SJSA1 (cell line): ENCODE data around the gene MPPED2. TPM values are rescaled to one million over a fixed set of nuclear protein-coding genes. Genes with fewer than 3 reads are reported as not detected.

ENCODE experiments used
- DNase-seq, 2 experiments: peaks; one replicate each; pipeline ENCODE4 v3.0.0-alpha.2; 2015 to 2020; ENCODE audit warnings: low spot score in 2 of 2, low read depth in 1 of 2
- H3K27ac ChIP-seq: fragments of 250-450 bp; sonication (Bioruptor Pico); 2 replicates; pipeline ENCODE4 v1.5.1; 2020; ENCODE audit warnings: mild to moderate bottlenecking, moderate library complexity
- H3K27me3 ChIP-seq: fragments of 250-450 bp; sonication (Bioruptor Pico); replicated peaks from 2 replicates; pipeline ENCODE4 v1.5.1; 2020; ENCODE audit warnings: mild to moderate bottlenecking, moderate library complexity
- H3K36me3 ChIP-seq: fragments of 250-450 bp; sonication (Bioruptor Pico); 2 replicates; pipeline ENCODE4 v1.5.1; 2020; ENCODE audit warnings: mild to moderate bottlenecking
- H3K4me1 ChIP-seq: fragments of 250-450 bp; sonication (Bioruptor Pico); replicated peaks from 2 replicates; pipeline ENCODE4 v1.6.1; 2021; ENCODE audit warnings: mild to moderate bottlenecking
- H3K4me3 ChIP-seq: fragments of 250-450 bp; sonication (Bioruptor Pico); 2 replicates; pipeline ENCODE4 v1.5.1; 2020; ENCODE audit warnings: mild to moderate bottlenecking
- H3K9me3 ChIP-seq: fragments of 250-450 bp; sonication (Bioruptor Pico); replicated peaks from 2 replicates; pipeline ENCODE4 v1.5.1; 2020; ENCODE audit warnings: mild to moderate bottlenecking
- total RNA-seq: library from RNA; depleted of rRNA; stranded (reverse); fragments of >200 nt; shearing (Covaris generic); gene quantifications from 2 replicates; pipeline ENCODE4 v1.2.3, GENCODE V29; 2014

Gene MPPED2
- total RNA-seq, 1 experiment from 2014 or later, result not detected

GRCh38 chr11:30481330-30481729 lies 104.8 kb downstream of the MPPED2 start:
- Histone ChIP-seq H3K27me3 (no peaks in the 10 kb centered on the region), H3K9me3 (no peaks in the 10 kb centered on the region), H3K4me3 (no peak overlapping the region), H3K27ac (no peak overlapping the region), H3K36me3 (no peaks in the 10 kb centered on the region), H3K4me1 (no peaks in the 10 kb centered on the region)
- DNase-seq, result no peak

- Histone ChIP-seq H3K4me3 (no peak overlapping the region), H3K36me3 (no peaks in the 10 kb centered on the region), H3K27me3 (no peaks in the 10 kb centered on the region), H3K9me3 (no peaks in the 10 kb centered on the region), H3K4me1 (no peaks in the 10 kb centered on the region), H3K27ac (no peak overlapping the region)
- no peak for DNase-seq
Observed at GRCh38 chr11:30479899-30480298, 106.3 kb downstream of the MPPED2 start.

- no peak overlapping the region for H3K4me3 ChIP-seq
- no peaks in the 10 kb centered on the region for H3K27me3 ChIP-seq
- DNase-seq, result no peak
- no peaks in the 10 kb centered on the region for H3K9me3 ChIP-seq
- H3K27ac ChIP-seq, result no peak overlapping the region
- H3K36me3 ChIP-seq, result no peaks in the 10 kb centered on the region
- no peaks in the 10 kb centered on the region for H3K4me1 ChIP-seq
Observed at GRCh38 chr11:30478923-30479322, 107.2 kb downstream of the MPPED2 start.

GRCh38 chr11:30477061-30477460 lies 109.1 kb downstream of the MPPED2 start:
- Histone ChIP-seq H3K27ac (no peak overlapping the region), H3K4me3 (no peak overlapping the region), H3K27me3 (no peaks in the 10 kb centered on the region), H3K36me3 (no peaks in the 10 kb centered on the region), H3K4me1 (no peaks in the 10 kb centered on the region), H3K9me3 (no peaks in the 10 kb centered on the region)
- no peak for DNase-seq

- H3K9me3 ChIP-seq, result no peaks in the 10 kb centered on the region
- no peaks in the 10 kb centered on the region for H3K36me3 ChIP-seq
- H3K27ac ChIP-seq, result no peak overlapping the region
- no peaks in the 10 kb centered on the region for H3K27me3 ChIP-seq
- no peak overlapping the region for H3K4me3 ChIP-seq
- no peaks in the 10 kb centered on the region for H3K4me1 ChIP-seq
- DNase-seq, result no peak
Observed at GRCh38 chr11:30474151-30474954, 111.8 kb downstream of the MPPED2 start.

GRCh38 chr11:30471244-30471643 lies 114.9 kb downstream of the MPPED2 start:
- Histone ChIP-seq H3K27me3 (no peaks in the 10 kb centered on the region), H3K4me3 (no peak overlapping the region), H3K36me3 (no peaks in the 10 kb centered on the region), H3K9me3 (no peaks in the 10 kb centered on the region), H3K27ac (no peak overlapping the region), H3K4me1 (no peaks in the 10 kb centered on the region)
- DNase-seq, result no peak

- no peaks in the 10 kb centered on the region for H3K4me1 ChIP-seq
- H3K36me3 ChIP-seq, result no peaks in the 10 kb centered on the region
- H3K4me3 ChIP-seq, result no peak overlapping the region
- H3K27ac ChIP-seq, result no peak overlapping the region
- H3K9me3 ChIP-seq, result no peaks in the 10 kb centered on the region
- no peaks in the 10 kb centered on the region for H3K27me3 ChIP-seq
- no peak for DNase-seq
Observed at GRCh38 chr11:30468881-30469280, 117.3 kb downstream of the MPPED2 start.

- H3K4me3 ChIP-seq, result no peak overlapping the region
- no peaks in the 10 kb centered on the region for H3K36me3 ChIP-seq
- no peak overlapping the region for H3K27ac ChIP-seq
- no peaks in the 10 kb centered on the region for H3K9me3 ChIP-seq
- H3K4me1 ChIP-seq, result no peaks in the 10 kb centered on the region
- DNase-seq, result no peak
- no peaks in the 10 kb centered on the region for H3K27me3 ChIP-seq
Observed at GRCh38 chr11:30467176-30467575, 119.0 kb downstream of the MPPED2 start.

- Histone ChIP-seq H3K27ac (no peak overlapping the region), H3K27me3 (no peaks in the 10 kb centered on the region), H3K36me3 (no peaks in the 10 kb centered on the region), H3K4me1 (no peaks in the 10 kb centered on the region), H3K4me3 (no peak overlapping the region), H3K9me3 (no peaks in the 10 kb centered on the region)
- no peak for DNase-seq
Observed at GRCh38 chr11:30465623-30466022, 120.5 kb downstream of the MPPED2 start.

- DNase-seq, result no peak
- H3K27ac ChIP-seq, result no peak overlapping the region
- no peak overlapping the region for H3K4me3 ChIP-seq
- H3K9me3 ChIP-seq, result no peaks in the 10 kb centered on the region
- no peaks in the 10 kb centered on the region for H3K4me1 ChIP-seq
- no peaks in the 10 kb centered on the region for H3K36me3 ChIP-seq
- no peaks in the 10 kb centered on the region for H3K27me3 ChIP-seq
Observed at GRCh38 chr11:30465192-30465591, 121.0 kb downstream of the MPPED2 start.

- H3K27me3 ChIP-seq, result no peaks in the 10 kb centered on the region
- no peaks in the 10 kb centered on the region for H3K4me1 ChIP-seq
- no peak for DNase-seq
- no peaks in the 10 kb centered on the region for H3K36me3 ChIP-seq
- no peak overlapping the region for H3K4me3 ChIP-seq
- no peaks in the 10 kb centered on the region for H3K9me3 ChIP-seq
- H3K27ac ChIP-seq, result no peak overlapping the region
Observed at GRCh38 chr11:30463266-30463665, 122.9 kb downstream of the MPPED2 start.

- H3K27me3 ChIP-seq, result no peaks in the 10 kb centered on the region
- no peaks in the 10 kb centered on the region for H3K4me1 ChIP-seq
- H3K9me3 ChIP-seq, result no peaks in the 10 kb centered on the region
- DNase-seq, result no peak
- no peaks in the 10 kb centered on the region for H3K36me3 ChIP-seq
- no peak overlapping the region for H3K4me3 ChIP-seq
- no peak overlapping the region for H3K27ac ChIP-seq
Observed at GRCh38 chr11:30462421-30462820, 123.7 kb downstream of the MPPED2 start.

- Histone ChIP-seq H3K27ac (no peak overlapping the region), H3K4me1 (no peaks in the 10 kb centered on the region), H3K27me3 (no peaks in the 10 kb centered on the region), H3K4me3 (no peak overlapping the region), H3K9me3 (no peaks in the 10 kb centered on the region), H3K36me3 (no peaks in the 10 kb centered on the region)
- DNase-seq, result no peak
Observed at GRCh38 chr11:30459821-30460220, 126.3 kb downstream of the MPPED2 start.

GRCh38 chr11:30459306-30459705 lies 126.8 kb downstream of the MPPED2 start:
- no peaks in the 10 kb centered on the region for H3K9me3 ChIP-seq
- H3K4me3 ChIP-seq, result no peak overlapping the region
- no peaks in the 10 kb centered on the region for H3K27me3 ChIP-seq
- DNase-seq, result no peak
- no peaks in the 10 kb centered on the region for H3K36me3 ChIP-seq
- H3K4me1 ChIP-seq, result no peaks in the 10 kb centered on the region
- H3K27ac ChIP-seq, result no peak overlapping the region

GRCh38 chr11:30458541-30458940 lies 127.6 kb downstream of the MPPED2 start:
- no peak overlapping the region for H3K4me3 ChIP-seq

More at GRCh38 chr11:30458541-30458940, 127.6 kb downstream of the MPPED2 start:
- no peaks in the 10 kb centered on the region for H3K4me1 ChIP-seq
- no peaks in the 10 kb centered on the region for H3K27me3 ChIP-seq
- H3K36me3 ChIP-seq, result no peaks in the 10 kb centered on the region
- H3K27ac ChIP-seq, result no peak overlapping the region
- no peak for DNase-seq
- H3K9me3 ChIP-seq, result no peaks in the 10 kb centered on the region
